Astrocyte (in vitro differentiated cells and primary cell): ENCODE results near the gene TBC1D5. TPM values are rescaled to one million over a fixed set of nuclear protein-coding genes. Genes with fewer than 3 reads are reported as not detected.

Source experiments
- DNase-seq: peaks from one replicate; pipeline ENCODE4 v3.0.0-alpha.2; 2010; ENCODE audit warnings: low read depth
- FAIRE-seq: peaks from 2 replicates; lab custom pipeline; 2011; peaks lifted over from hg19 to GRCh38; lab: Jason Lieb, UNC
- H2AFZ ChIP-seq: 2 replicates; pipeline ENCODE4 v1.6.0; 2012; ENCODE audit warnings: low read depth, low read length, inconsistent platforms
- H3K27ac ChIP-seq: 2 replicates; pipeline ENCODE4 v1.5.1; 2011; ENCODE audit warnings: low read depth, low read length, inconsistent platforms
- H3K27me3 ChIP-seq: 2 replicates; pipeline ENCODE4 v1.6.0; 2011; ENCODE audit warnings: low read length, inconsistent platforms; ENCODE audit not compliant: insufficient read depth
- H3K36me3 ChIP-seq: 2 replicates; pipeline ENCODE4 v1.5.1; 2011; ENCODE audit warnings: low read length, inconsistent platforms; ENCODE audit not compliant: insufficient read depth
- H3K4me1 ChIP-seq: 2 replicates; pipeline ENCODE4 v1.5.1; 2011; ENCODE audit warnings: low read length, inconsistent platforms; ENCODE audit not compliant: insufficient read depth
- H3K4me2 ChIP-seq: 2 replicates; pipeline ENCODE4 v1.6.0; 2012; ENCODE audit warnings: low read length, inconsistent platforms
- H3K4me3 ChIP-seq: 2 replicates; pipeline ENCODE4 v1.5.1; 2011; ENCODE audit warnings: low read depth, mild to moderate bottlenecking, low read length, inconsistent platforms; ENCODE audit not compliant: insufficient read depth
- H3K79me2 ChIP-seq: 2 replicates; pipeline ENCODE4 v1.6.0; 2012; ENCODE audit warnings: mild to moderate bottlenecking, low read length, inconsistent platforms; ENCODE audit not compliant: insufficient read depth
- H3K9ac ChIP-seq: 2 replicates; pipeline ENCODE4 v1.6.0; 2012; ENCODE audit warnings: mild to moderate bottlenecking, low read length, inconsistent platforms
- H3K9me3 ChIP-seq: 2 replicates; pipeline ENCODE4 v1.5.1; 2012; ENCODE audit warnings: low read depth, mild to moderate bottlenecking, low read length, inconsistent platforms; ENCODE audit not compliant: insufficient read depth
- H4K20me1 ChIP-seq: 2 replicates; pipeline ENCODE4 v1.6.0; 2012; ENCODE audit warnings: low read length, inconsistent platforms; ENCODE audit not compliant: insufficient read depth
- H3K27ac Mint-ChIP-seq: one replicate; pipeline ENCODE4 v1.8.0; 2021; ENCODE audit warnings: mild to moderate bottlenecking, mixed read lengths; ENCODE audit not compliant: unreplicated experiment
- H3K27me3 Mint-ChIP-seq: one replicate; pipeline ENCODE4 v1.8.0; 2021; ENCODE audit warnings: low read depth, mixed read lengths; ENCODE audit not compliant: unreplicated experiment
- H3K36me3 Mint-ChIP-seq: one replicate; pipeline ENCODE4 v1.8.0; 2021; ENCODE audit warnings: low read depth, mixed read lengths; ENCODE audit not compliant: unreplicated experiment
- H3K4me1 Mint-ChIP-seq: one replicate; pipeline ENCODE4 v1.8.0; 2021; ENCODE audit warnings: low read depth, mixed read lengths; ENCODE audit not compliant: unreplicated experiment
- H3K4me3 Mint-ChIP-seq: one replicate; pipeline ENCODE4 v1.8.0; 2021; ENCODE audit warnings: mild to moderate bottlenecking, moderate library complexity, mixed read lengths; ENCODE audit not compliant: unreplicated experiment
- H3K9me3 Mint-ChIP-seq: one replicate; pipeline ENCODE4 v1.8.0; 2021; ENCODE audit warnings: mild to moderate bottlenecking, mixed read lengths; ENCODE audit not compliant: unreplicated experiment
- CTCF ChIP-seq: IDR thresholded peaks from 2 replicates; pipeline ENCODE4 v1.5.1; 2011; ENCODE audit warnings: low read depth, mild to moderate bottlenecking, inconsistent platforms, low read length, moderate library complexity; ENCODE audit not compliant: insufficient read depth
- EZH2 ChIP-seq: IDR thresholded peaks from 2 replicates; pipeline ENCODE4 v1.6.1; 2012; ENCODE audit warnings: mild to moderate bottlenecking, low read length, inconsistent platforms; ENCODE audit not compliant: insufficient read depth
- total RNA-seq: library from RNA; stranded (reverse); gene quantifications from 2 replicates; pipeline ENCODE4 v1.2.1, GENCODE V29; 2021

The TBC1D5 gene
- total RNA-seq, 1 donor from 2014 or later = 23.0 TPM

GRCh38 chr3:17423786-17424536, 318.5 kb downstream of the TBC1D5 start:
- Histone ChIP-seq H3K9me3 (no peaks in the 10 kb centered on the region), H3K9ac (no peak overlapping the region), H3K27ac (no peak overlapping the region), H3K4me1 (no peaks in the 10 kb centered on the region), H3K36me3 (no peaks in the 10 kb centered on the region), H4K20me1 (no peaks in the 10 kb centered on the region), H2AFZ (no peak overlapping the region), H3K27me3 (no peaks in the 10 kb centered on the region), H3K4me3 (no peak overlapping the region), H3K4me2 (no peak overlapping the region), H3K79me2 (no peaks in the 10 kb centered on the region)
- no peaks in the 10 kb centered on the region for H3K4me1 Mint-ChIP-seq
- H3K4me3 Mint-ChIP-seq = no peak overlapping the region
- H3K27me3 Mint-ChIP-seq = no peaks in the 10 kb centered on the region
- no peak for FAIRE-seq
- DNase-seq = no peak
- H3K27ac Mint-ChIP-seq = no peak overlapping the region
- TF ChIP-seq CTCF (no peak), EZH2 (no peak)
- no peaks in the 10 kb centered on the region for H3K9me3 Mint-ChIP-seq
- H3K36me3 Mint-ChIP-seq = no peaks in the 10 kb centered on the region

- Histone ChIP-seq H4K20me1 (no peaks in the 10 kb centered on the region), H3K36me3 (no peaks in the 10 kb centered on the region), H3K9me3 (no peaks in the 10 kb centered on the region), H3K27ac (no peak overlapping the region), H3K4me1 (no peaks in the 10 kb centered on the region), H3K27me3 (no peaks in the 10 kb centered on the region), H3K4me2 (no peak overlapping the region), H3K9ac (no peak overlapping the region), H3K79me2 (no peaks in the 10 kb centered on the region), H2AFZ (no peak overlapping the region), H3K4me3 (no peak overlapping the region)
- Mint-ChIP-seq H3K27ac (no peak overlapping the region), H3K27me3 (no peaks in the 10 kb centered on the region), H3K36me3 (no peaks in the 10 kb centered on the region), H3K4me3 (no peak overlapping the region), H3K9me3 (no peaks in the 10 kb centered on the region), H3K4me1 (no peaks in the 10 kb centered on the region)
- FAIRE-seq = no peak
- no peak for DNase-seq
- no peak for TF ChIP-seq CTCF
- TF ChIP-seq EZH2 = no peak
Observed at GRCh38 chr3:17422636-17423035, 319.8 kb downstream of the TBC1D5 start.

GRCh38 chr3:17420668-17421067, 321.8 kb downstream of the TBC1D5 start:
- no peaks in the 10 kb centered on the region for H3K27me3 Mint-ChIP-seq
- H3K27ac Mint-ChIP-seq = no peak overlapping the region
- no peaks in the 10 kb centered on the region for H3K36me3 Mint-ChIP-seq
- TF ChIP-seq CTCF = no peak
- TF ChIP-seq EZH2 = no peak
- no peak for DNase-seq
- Histone ChIP-seq H3K4me3 (no peak overlapping the region), H4K20me1 (no peaks in the 10 kb centered on the region), H3K4me2 (no peak overlapping the region), H3K79me2 (no peaks in the 10 kb centered on the region), H3K9me3 (no peaks in the 10 kb centered on the region), H3K27me3 (no peaks in the 10 kb centered on the region), H3K4me1 (no peaks in the 10 kb centered on the region), H2AFZ (no peak overlapping the region), H3K9ac (no peak overlapping the region), H3K27ac (no peak overlapping the region), H3K36me3 (no peaks in the 10 kb centered on the region)
- H3K4me1 Mint-ChIP-seq = peaks cover 4% of the 10 kb centered on the region
- no peaks in the 10 kb centered on the region for H3K9me3 Mint-ChIP-seq
- no peak for FAIRE-seq
- no peak overlapping the region for H3K4me3 Mint-ChIP-seq
